ENCODE data around the gene ADGRA1.

Gene ADGRA1

GRCh38 chr10:133062635-133063034, 25.1 kb upstream of the ADGRA1 start:
- ChIA-PET CTCF (no interaction called here), POLR2A (no interaction called here)
- no peak overlapping the region for H3K4me3 ChIP-seq (ENCODE audit: low read depth, low read length)
- TF ChIP-seq CTCF (IDR thresholded peaks at IDR 0.05; ENCODE audit: insufficient read depth, low read length, missing control alignments): no peak
- no peak for DNase-seq (ENCODE audit: low read depth, low spot score)

GRCh38 chr10:133067149-133068105, 20.3 kb upstream of the ADGRA1 start:
- H3K4me3 ChIP-seq (ENCODE audit: low read depth, low read length): no peak overlapping the region
- TF ChIP-seq CTCF (IDR thresholded peaks at IDR 0.05; ENCODE audit: insufficient read depth, low read length, missing control alignments): no peak
- ChIA-PET CTCF (no interaction called here), POLR2A (no interaction called here)
- DNase-seq (ENCODE audit: low read depth, low spot score): no peak

GRCh38 chr10:133068111-133069032, 19.4 kb upstream of the ADGRA1 start:
- DNase-seq (ENCODE audit: low read depth, low spot score): no peak
- ChIA-PET POLR2A (no interaction called here), CTCF (no interaction called here)
- no peak overlapping the region for H3K4me3 ChIP-seq (ENCODE audit: low read depth, low read length)
- no peak for TF ChIP-seq CTCF (IDR thresholded peaks at IDR 0.05; ENCODE audit: insufficient read depth, low read length, missing control alignments)

GRCh38 chr10:133069033-133069525, 18.6 kb upstream of the ADGRA1 start:
- CTCF ChIA-PET: no interaction called here
- no peak for TF ChIP-seq CTCF (IDR thresholded peaks at IDR 0.05; ENCODE audit: insufficient read depth, low read length, missing control alignments)
- no peak overlapping the region for H3K4me3 ChIP-seq (ENCODE audit: low read depth, low read length)
- POLR2A ChIA-PET: no interaction called here
- no peak for DNase-seq (ENCODE audit: low read depth, low spot score)

- POLR2A ChIA-PET: no interaction called here
- CTCF ChIA-PET: no interaction called here
- DNase-seq (ENCODE audit: low read depth, low spot score): no peak
- no peak for TF ChIP-seq CTCF (IDR thresholded peaks at IDR 0.05; ENCODE audit: insufficient read depth, low read length, missing control alignments)
- H3K4me3 ChIP-seq (ENCODE audit: low read depth, low read length): no peak overlapping the region
These were observed 17.3 kb upstream of the ADGRA1 start for GRCh38 chr10:133070405-133070804.

GRCh38 chr10:133070810-133071209, 16.9 kb upstream of the ADGRA1 start:
- POLR2A ChIA-PET: no interaction called here
- CTCF ChIA-PET: no interaction called here
- no peak overlapping the region for H3K4me3 ChIP-seq (ENCODE audit: low read depth, low read length)
- no peak for TF ChIP-seq CTCF (IDR thresholded peaks at IDR 0.05; ENCODE audit: insufficient read depth, low read length, missing control alignments)
- DNase-seq (ENCODE audit: low read depth, low spot score): no peak

Data from AG04449 (cell line).